HG03280 (cell line): Measurements from ENCODE around the gene TIGD6.
"Not testable (repeated sequence)": the region's sequence is repeated elsewhere in the genome, so short reads cannot be mapped to it uniquely, and the experiment has no call there.

Experiments used
- ATAC-seq: cut with Tn5 transposase; IDR thresholded peaks from one replicate; pipeline ENCODE4 v1.9.1; 2021; ENCODE audit warnings: mild to moderate bottlenecking, moderate library complexity; ENCODE audit not compliant: unreplicated experiment

The TIGD6 gene

GRCh38 chr5:150000256-150000989 is at the start of gene TIGD6, which contains the start of gene HMGXB3:
Gene TIGD6, minus strand, starts transcription at chr5:150000654. Its CDS starts 4,306 bp downstream, at chr5:149996348.
Gene HMGXB3, plus strand, starts transcription at chr5:150000739. Its CDS starts 4,114 bp downstream, at chr5:150004853.
- peak; percentile 90 for ATAC-seq

- no peak for ATAC-seq
Measured at GRCh38 chr5:150046031-150046430, 45.6 kb upstream of the TIGD6 start.

GRCh38 chr5:150045549-150045948 is 45.1 kb upstream of the TIGD6 start:
- ATAC-seq, result no peak

GRCh38 chr5:150044712-150045111 is 44.3 kb upstream of the TIGD6 start:
- ATAC-seq, result no peak

- ATAC-seq, result no peak
Measured at GRCh38 chr5:150044329-150044681, 43.9 kb upstream of the TIGD6 start.

- no peak for ATAC-seq
Measured at GRCh38 chr5:150043657-150044328, 43.3 kb upstream of the TIGD6 start.

- ATAC-seq, result no peak
Measured at GRCh38 chr5:150042459-150042858, 42.0 kb upstream of the TIGD6 start.

GRCh38 chr5:150038547-150038946 is 38.1 kb upstream of the TIGD6 start:
- ATAC-seq, result no peak

- no peak for ATAC-seq
Measured at GRCh38 chr5:150036513-150036912, 36.1 kb upstream of the TIGD6 start.

- peak; percentile 88 for ATAC-seq
Measured at GRCh38 chr5:150035139-150035895, 34.9 kb upstream of the TIGD6 start.

GRCh38 chr5:150034662-150035061 is 34.2 kb upstream of the TIGD6 start:
- peak; percentile 14 for ATAC-seq

- no peak for ATAC-seq
Measured at GRCh38 chr5:150033334-150033733, 32.9 kb upstream of the TIGD6 start.

- not testable (repeated sequence) for ATAC-seq
Measured at GRCh38 chr5:150028047-150028446, 27.6 kb upstream of the TIGD6 start.

GRCh38 chr5:150026682-150027172 is 26.3 kb upstream of the TIGD6 start:
- no peak for ATAC-seq

- ATAC-seq, result no peak
Measured at GRCh38 chr5:150024346-150024984, 24.0 kb upstream of the TIGD6 start.

GRCh38 chr5:150023136-150023535 is 22.7 kb upstream of the TIGD6 start:
- ATAC-seq, result no peak

GRCh38 chr5:150022681-150023080 is 22.2 kb upstream of the TIGD6 start:
- no peak for ATAC-seq

GRCh38 chr5:150022158-150022531 is 21.7 kb upstream of the TIGD6 start:
- no peak for ATAC-seq

- ATAC-seq, result no peak
Measured at GRCh38 chr5:150021491-150022157, 21.2 kb upstream of the TIGD6 start.

- ATAC-seq, result no peak
Measured at GRCh38 chr5:150020249-150020648, 19.8 kb upstream of the TIGD6 start.
